ENCODE measurements around the gene SLIT3. TPM values are rescaled to one million over a fixed set of nuclear protein-coding genes. Genes with fewer than 3 reads are reported as not detected.
A peak's percentile ranks its signal among the peaks of the same experiment; 100 is the strongest.

Gene SLIT3
- total and polyA plus RNA-seq, 2 donors (not counting 3 experiments of a cell fraction or from before 2014, with no cell fraction given): 0.90 to 1.0 TPM

GRCh38 chr5:169301386-169301934 lies 521 bp upstream of the SLIT3 start:
- H3K27ac ChIP-seq (ENCODE audit: insufficient read depth, low read depth, low read length): no peak overlapping the region
- POLR2A ChIA-PET: no interaction called here
- no peaks in the 10 kb centered on the region for H4K20me1 ChIP-seq (replicated peaks; ENCODE audit: control insufficient read depth, extremely low read depth, insufficient read depth, low read length)
- intact Hi-C loops (cut with micrococcal nuclease): loop anchor here (1.0 to 5.0 kb wide), 4 partner anchors 49 to 916 kb away; no protein-coding TSS in a partner anchor
- H3K4me1 ChIP-seq (ENCODE audit: control insufficient read depth, extremely low read depth, insufficient read depth, low read length): peaks cover 4% of the 10 kb centered on the region
- peak overlapping the region; percentile 45 for H3K4me2 ChIP-seq (ENCODE audit: insufficient read depth, low read length)
- no TSS peak for BruUV-seq (replicated peaks)
- TF ChIP-seq MAX (IDR thresholded peaks at IDR 0.05; ENCODE audit: insufficient read depth, insufficient read length) (no peak), CTCF (IDR thresholded peaks at IDR 0.05; ENCODE audit: extremely low read depth in 1 of 2, insufficient read depth in 1 of 2, low read depth in 1 of 2, low read length in 2 of 2) (no peak), EZH2 (IDR thresholded peaks at IDR 0.05; ENCODE audit: borderline replicate concordance, low read depth, low read length, severe bottlenecking) (no peak)
- peak overlapping the region; percentile 66 for H2AFZ ChIP-seq (ENCODE audit: low read depth, low read length)
- dilution Hi-C loops (cut with MboI; ENCODE audit: extremely low pct_ligation_motif_present, low sequenced_read_pairs): no loop called here
- H3K9ac ChIP-seq (replicated peaks; ENCODE audit: extremely low read depth, insufficient read depth, low read length): no peak overlapping the region
- no peaks in the 10 kb centered on the region for H3K36me3 ChIP-seq (ENCODE audit: control insufficient read depth in 2 of 2, extremely low read depth in 1 of 2, insufficient read depth in 2 of 2, low read length in 2 of 2)
- no peaks in the 10 kb centered on the region for H3K9me3 ChIP-seq (replicated peaks; ENCODE audit: control insufficient read depth, insufficient read depth, low read length)
- peak; percentile 15 for FAIRE-seq
- DNase-seq (ENCODE audit: low read depth, low spot score): no peak
- no peaks in the 10 kb centered on the region for H3K79me2 ChIP-seq (ENCODE audit: control insufficient read depth, insufficient read depth, low read length)
- H3K4me3 ChIP-seq (replicated peaks in 1 of 3; ENCODE audit: insufficient read depth in 1 of 3, low read depth in 1 of 3, low read length in 3 of 3): peak overlapping the region in 1 of 3 experiments; percentile 3
- H3K27me3 ChIP-seq (ENCODE audit: control insufficient read depth in 2 of 2, insufficient read depth in 2 of 2, low read length in 2 of 2): peaks cover 21 to 36% of the 10 kb centered on the region in 2 experiments
- H3K9me1 ChIP-seq (replicated peaks; ENCODE audit: control insufficient read depth, extremely low read depth, insufficient read depth, low read length): no peaks in the 10 kb centered on the region
- CTCF ChIA-PET: interaction anchor here (0.7 to 1.0 kb wide), 3 partner anchors 15 to 314 kb away, joined by 3 to 5 read pairs (median 3); no protein-coding TSS in a partner anchor
